ENCODE measurements around the gene ZNF385C. TPM values are rescaled to one million over a fixed set of nuclear protein-coding genes. Genes with fewer than 3 reads are reported as not detected.
"Not testable (repeated sequence)": the region's sequence is repeated elsewhere in the genome, so short reads cannot be mapped to it uniquely, and the experiment has no call there.

ZNF385C gene
- total RNA-seq, 2 donors from 2014 or later: 1.3 TPM; not detected in 1

DNA sequence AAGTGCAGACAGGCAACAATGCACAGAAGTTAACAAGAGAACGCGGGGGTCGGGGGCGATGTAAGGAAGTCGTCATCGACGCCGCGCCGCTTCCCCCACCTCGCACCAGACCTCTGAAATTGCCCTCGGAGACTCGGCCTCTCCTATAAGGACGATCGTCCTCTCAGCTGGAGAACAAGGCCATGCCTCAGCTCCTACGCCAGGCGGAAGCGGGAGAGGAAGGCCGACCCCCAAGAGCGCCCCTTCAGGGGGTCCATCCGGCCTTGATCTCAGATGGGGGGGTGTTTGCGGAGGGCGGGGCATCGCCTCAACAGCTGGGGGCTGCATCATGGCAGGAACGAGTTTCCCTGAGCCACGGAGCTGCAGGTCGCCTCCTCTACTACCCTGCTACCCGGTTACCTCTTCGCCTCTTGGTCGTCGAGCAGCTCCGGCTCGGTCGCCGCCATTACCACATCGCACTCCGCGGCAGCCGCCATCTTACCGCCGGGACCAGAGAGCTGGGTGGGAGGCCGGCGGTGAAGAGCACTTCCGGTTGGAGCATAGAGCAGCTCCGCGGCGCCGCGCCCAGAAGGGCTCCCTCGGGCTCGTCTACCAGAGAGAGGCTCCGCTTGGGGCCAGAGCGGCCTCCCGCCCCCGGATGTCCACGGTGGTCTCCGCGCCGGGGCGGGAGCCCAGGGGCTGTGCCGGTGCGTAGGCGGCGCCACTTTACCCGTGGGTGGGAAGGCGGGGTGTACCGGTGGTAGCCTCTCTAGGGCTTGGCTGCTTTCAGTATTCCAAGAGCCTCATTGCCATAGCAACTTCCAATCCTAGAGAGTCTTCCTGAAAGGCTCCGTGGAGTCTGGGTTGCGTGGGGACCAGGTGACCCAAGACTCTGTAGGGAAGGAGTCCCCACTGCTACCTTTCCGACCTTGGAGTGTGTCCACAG lies 81.1 kb downstream of the ZNF385C start, which contains the start of gene DNAJC7:
Gene DNAJC7 (minus strand): TSS at position 499 of the 925 bp plus-strand sequence. CDS start 23 bp downstream, at position 476.
- 0% methylated on average over 17 to 68 of the region's 70 CpGs for WGBS, 2 donors
- H3K27me3 ChIP-seq: no peaks in the 10 kb centered on the region
- H3K27ac ChIP-seq: peak within 1 kb of the TSS; percentile 84 to 94 (median 86)
- H3K4me1 ChIP-seq: peaks cover 64% of the 10 kb centered on the region
- H3K36me3 ChIP-seq (replicated peaks in 1 of 2; ENCODE audit: insufficient read depth in 1 of 2, low read depth in 2 of 2): no peaks in the 10 kb centered on the region
- H3K4me3 ChIP-seq: peak within 1 kb of the TSS; percentile 10 to 93
- peak; percentile 59 to 85 (median 75) for TF ChIP-seq POLR2A (IDR thresholded peaks at IDR 0.05)
- TF ChIP-seq, protein P1, sequence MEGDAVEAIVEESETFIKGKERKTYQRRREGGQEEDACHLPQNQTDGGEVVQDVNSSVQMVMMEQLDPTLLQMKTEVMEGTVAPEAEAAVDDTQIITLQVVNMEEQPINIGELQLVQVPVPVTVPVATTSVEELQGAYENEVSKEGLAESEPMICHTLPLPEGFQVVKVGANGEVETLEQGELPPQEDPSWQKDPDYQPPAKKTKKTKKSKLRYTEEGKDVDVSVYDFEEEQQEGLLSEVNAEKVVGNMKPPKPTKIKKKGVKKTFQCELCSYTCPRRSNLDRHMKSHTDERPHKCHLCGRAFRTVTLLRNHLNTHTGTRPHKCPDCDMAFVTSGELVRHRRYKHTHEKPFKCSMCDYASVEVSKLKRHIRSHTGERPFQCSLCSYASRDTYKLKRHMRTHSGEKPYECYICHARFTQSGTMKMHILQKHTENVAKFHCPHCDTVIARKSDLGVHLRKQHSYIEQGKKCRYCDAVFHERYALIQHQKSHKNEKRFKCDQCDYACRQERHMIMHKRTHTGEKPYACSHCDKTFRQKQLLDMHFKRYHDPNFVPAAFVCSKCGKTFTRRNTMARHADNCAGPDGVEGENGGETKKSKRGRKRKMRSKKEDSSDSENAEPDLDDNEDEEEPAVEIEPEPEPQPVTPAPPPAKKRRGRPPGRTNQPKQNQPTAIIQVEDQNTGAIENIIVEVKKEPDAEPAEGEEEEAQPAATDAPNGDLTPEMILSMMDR (IDR thresholded peaks at IDR 0.05): peak in 3 of 7 experiments; percentile 0 to 32 (median 3)
- ATAC-seq (peak; percentile 91), DNase-seq (peak; percentile 88 to 93 (median 92))
- H3K9me3 ChIP-seq: no peaks in the 10 kb centered on the region
- intact Hi-C loops (cut with DNase I): no loop called here

DNA sequence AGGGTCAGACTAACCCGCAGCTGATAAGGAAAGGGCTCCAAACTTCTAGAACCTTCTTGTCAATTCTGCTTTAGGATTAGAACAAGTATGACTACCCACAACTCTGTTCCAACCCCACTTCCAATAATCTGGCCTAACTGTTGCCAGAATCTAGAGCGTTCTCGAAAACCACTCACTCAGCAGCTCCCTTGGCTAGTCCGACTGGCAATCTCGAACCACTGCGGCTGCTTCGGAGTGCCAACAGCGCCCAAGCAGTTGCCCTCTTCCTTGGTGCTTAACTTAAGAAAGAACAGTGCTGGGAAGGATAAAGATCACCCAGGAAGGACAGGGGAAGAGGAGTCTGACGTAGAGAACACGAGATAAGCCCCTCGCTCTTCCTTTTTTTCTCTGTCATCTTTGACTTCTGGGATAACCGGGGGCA lies 81.9 kb downstream of the ZNF385C start:
- Histone ChIP-seq H3K4me3 (peak overlapping the region; percentile 10 to 93), H3K9me3 (no peaks in the 10 kb centered on the region), H3K4me1 (peaks cover 63% of the 10 kb centered on the region), H3K27ac (peak overlapping the region; percentile 84 to 94 (median 86)), H3K27me3 (no peaks in the 10 kb centered on the region), H3K36me3 (replicated peaks in 1 of 2; ENCODE audit: insufficient read depth in 1 of 2, low read depth in 2 of 2) (no peaks in the 10 kb centered on the region)
- TF ChIP-seq, protein P1 (IDR thresholded peaks at IDR 0.05): no peak
- TF ChIP-seq POLR2A (IDR thresholded peaks at IDR 0.05): no peak
- 1 to 2% methylated on average over 12 of the region's 12 CpGs for WGBS, 2 donors
- DNase-seq: no peak
- intact Hi-C loops (cut with DNase I): no loop called here
- ATAC-seq: no peak

DNA sequence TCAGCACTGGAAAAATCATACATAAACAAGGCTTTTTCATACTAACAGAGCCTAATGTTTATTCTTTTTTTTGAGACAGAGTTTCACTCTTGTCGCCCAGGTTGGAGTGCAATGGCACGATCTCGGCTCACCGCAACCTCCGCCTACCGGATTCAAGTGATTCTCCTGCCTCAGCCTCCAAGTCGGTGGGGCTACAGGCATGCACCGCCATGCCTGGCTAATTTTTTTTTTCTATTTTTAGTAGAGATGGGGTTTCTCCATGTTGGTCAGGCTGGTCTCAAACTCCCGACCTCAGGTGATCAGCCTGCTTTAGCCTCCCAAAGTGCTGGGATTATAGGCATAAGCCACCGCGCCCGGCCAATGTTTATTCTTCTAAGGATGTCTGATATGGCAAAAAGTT lies 84.5 kb downstream of the ZNF385C start:
- H3K4me3 ChIP-seq; H3K36me3 ChIP-seq (replicated peaks in 1 of 2; ENCODE audit: insufficient read depth in 1 of 2, low read depth in 2 of 2); H3K9me3 ChIP-seq; H3K27me3 ChIP-seq; intact Hi-C loops (cut with DNase I); H3K27ac ChIP-seq; DNase-seq; ATAC-seq: not testable (repeated sequence)
- peaks cover 48% of the 10 kb centered on the region for H3K4me1 ChIP-seq
- WGBS, 2 donors: 78 to 86% methylated on average over 12 of the region's 12 CpGs

DNA sequence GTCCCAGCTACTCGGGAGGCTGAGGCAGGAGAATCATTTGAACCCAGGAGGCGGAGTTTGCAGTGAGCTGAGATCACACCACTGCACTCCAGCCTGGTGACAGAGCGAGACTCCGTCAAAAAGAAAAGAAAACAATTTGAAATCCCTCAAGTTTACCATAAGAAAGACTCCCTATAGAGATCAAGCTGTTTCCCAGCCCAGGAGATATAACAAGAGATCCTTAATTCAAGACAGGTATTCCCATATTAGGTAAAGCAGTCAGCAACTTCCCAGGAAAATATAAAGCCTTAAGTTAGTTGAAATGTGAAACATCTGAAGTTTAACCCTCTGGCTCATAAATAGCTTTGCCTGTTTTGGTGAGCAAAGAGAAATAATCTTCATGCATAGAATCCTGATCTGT lies 85.9 kb downstream of the ZNF385C start:
- H3K27ac ChIP-seq; H3K36me3 ChIP-seq (replicated peaks in 1 of 2; ENCODE audit: insufficient read depth in 1 of 2, low read depth in 2 of 2); ATAC-seq; DNase-seq; H3K9me3 ChIP-seq; intact Hi-C loops (cut with DNase I); H3K27me3 ChIP-seq; H3K4me3 ChIP-seq: not testable (repeated sequence)
- H3K4me1 ChIP-seq: peaks cover 41% of the 10 kb centered on the region
- 88 to 94% methylated on average over 4 of the region's 4 CpGs for WGBS, 2 donors

DNA sequence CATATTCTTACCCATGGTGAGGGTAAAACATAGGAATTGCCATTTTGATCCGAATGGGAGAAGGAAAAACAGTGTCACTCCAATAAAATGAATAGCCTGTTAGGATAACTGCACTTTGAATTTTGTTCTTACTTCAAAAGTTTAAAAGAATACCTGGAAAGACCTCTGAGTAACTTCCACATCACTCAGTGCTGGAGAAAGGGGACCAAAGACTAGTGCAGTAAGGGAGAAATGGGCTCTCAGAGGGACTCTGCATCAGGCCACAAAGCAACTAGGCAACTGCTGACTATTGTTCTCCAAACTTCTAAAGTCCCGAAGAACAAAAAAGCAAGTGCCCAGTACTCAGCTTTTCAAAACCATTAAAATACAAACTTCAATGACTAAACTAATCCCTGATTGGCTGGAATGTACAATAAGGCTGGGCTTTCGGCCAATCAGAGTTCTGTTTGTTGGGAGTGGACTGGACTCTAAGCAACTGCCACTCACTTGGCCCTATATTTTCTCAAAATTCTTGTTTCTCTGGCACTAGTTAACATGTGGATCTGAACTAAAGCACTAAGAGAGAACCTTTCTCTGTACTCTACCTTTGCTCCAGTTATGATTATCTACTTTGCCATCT lies 87.3 kb downstream of the ZNF385C start:
- ATAC-seq (peak; percentile 46), DNase-seq (peak in 3 of 4 donors; percentile 20 to 47 (median 33))
- intact Hi-C loops (cut with DNase I): no loop called here
- H3K27me3 ChIP-seq: no peaks in the 10 kb centered on the region
- no peaks in the 10 kb centered on the region for H3K9me3 ChIP-seq
- H3K36me3 ChIP-seq (replicated peaks in 1 of 2; ENCODE audit: insufficient read depth in 1 of 2, low read depth in 2 of 2): no peaks in the 10 kb centered on the region
- no peak overlapping the region for H3K27ac ChIP-seq
- WGBS, 2 donors: 89 to 95% methylated on average over 3 of the region's 3 CpGs
- peaks cover 38% of the 10 kb centered on the region for H3K4me1 ChIP-seq
- TF ChIP-seq, protein P1 (IDR thresholded peaks at IDR 0.05): no peak
- no peak for TF ChIP-seq POLR2A (IDR thresholded peaks at IDR 0.05)
- no peak overlapping the region for H3K4me3 ChIP-seq

DNA sequence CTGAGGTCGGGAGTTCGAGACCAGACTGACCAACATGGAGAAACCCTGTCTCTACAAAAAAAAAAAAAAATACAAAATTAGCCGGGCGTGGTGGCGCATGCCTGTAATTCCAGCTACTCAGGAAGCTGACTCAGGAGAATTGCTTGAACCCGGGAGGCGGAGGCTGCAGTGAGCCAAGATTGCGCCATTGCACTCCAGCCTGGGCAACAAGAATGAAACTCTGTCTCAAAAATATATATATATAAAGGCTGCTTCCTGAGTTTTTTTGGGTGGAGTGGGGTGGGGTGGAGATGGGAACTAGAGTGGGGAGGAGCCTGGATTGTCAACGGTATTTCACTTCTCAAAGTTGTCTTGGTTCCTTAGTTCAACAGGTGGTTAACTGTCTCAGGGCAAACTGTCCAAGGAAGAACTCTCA lies 88.0 kb downstream of the ZNF385C start:
- intact Hi-C loops (cut with DNase I); H3K9me3 ChIP-seq; H3K27me3 ChIP-seq; H3K36me3 ChIP-seq (replicated peaks in 1 of 2; ENCODE audit: insufficient read depth in 1 of 2, low read depth in 2 of 2); H3K4me3 ChIP-seq; H3K27ac ChIP-seq; ATAC-seq: not testable (repeated sequence)
- H3K4me1 ChIP-seq: peaks cover 31% of the 10 kb centered on the region
- peak in 1 of 4 donors; percentile 44 for DNase-seq
- 58 to 70% methylated on average over 9 of the region's 9 CpGs for WGBS, 2 donors

Measured in body of pancreas (tissue), 4 donors.